GM12878 (cell line): ENCODE measurements around the gene TMC8. TPM values are rescaled to one million over a fixed set of nuclear protein-coding genes. Genes with fewer than 3 reads are reported as not detected.

Experiments used
- ATF7 ChIP-seq: fragments of 450-650 bp; IDR thresholded peaks from 2 replicates; pipeline ENCODE4 v1.6.1; 2016; ENCODE audit warnings: low read depth, mild to moderate bottlenecking
- BMI1 ChIP-seq: fragments of 450-650 bp; IDR thresholded peaks from 2 replicates; pipeline ENCODE4 v1.6.1; 2016; ENCODE audit warnings: mild to moderate bottlenecking, moderate library complexity, borderline replicate concordance
- CREM ChIP-seq: IDR thresholded peaks from 2 replicates; pipeline ENCODE4 v1.6.1; 2014; ENCODE audit warnings: antibody characterized with exemption, low read depth
- FOS ChIP-seq: IDR thresholded peaks from 3 replicates; pipeline ENCODE4 v1.6.1; 2011; ENCODE audit warnings: borderline replicate concordance; ENCODE audit not compliant: insufficient read length; ENCODE audit errors: extremely low read depth
- HDAC2 ChIP-seq: fragments of 200-600 bp; sonication (generic); IDR thresholded peaks from 2 replicates; pipeline ENCODE4 v1.6.1; 2017
- HDAC6 ChIP-seq: fragments of 200-600 bp; sonication (generic); IDR thresholded peaks from one replicate; pipeline ENCODE4 v1.8.0; 2017; ENCODE audit warnings: antibody characterized with exemption; ENCODE audit not compliant: unreplicated experiment
- IKZF1 ChIP-seq: fragments of 450-650 bp; conservative IDR thresholded peaks from 2 replicates; pipeline ENCODE4 v1.6.1; 2017; ENCODE audit warnings: antibody characterized with exemption, mild to moderate bottlenecking
- NFYA ChIP-seq: IDR thresholded peaks from 2 replicates; pipeline ENCODE4 v1.6.1; 2011; ENCODE audit warnings: low read depth, mild to moderate bottlenecking, low read length, improper control_type of control experiment, borderline replicate concordance
- NFYB ChIP-seq: IDR thresholded peaks from 2 replicates; pipeline ENCODE4 v1.6.1; 2011; ENCODE audit warnings: low read depth, mild to moderate bottlenecking, low read length, improper control_type of control experiment, moderate library complexity; ENCODE audit not compliant: insufficient read depth
- PML ChIP-seq: IDR thresholded peaks from 2 replicates; pipeline ENCODE4 v1.6.1; 2012; ENCODE audit warnings: low read length, inconsistent platforms
- RAD21 ChIP-seq: IDR thresholded peaks from 2 replicates; pipeline ENCODE4 v1.6.1; 2011; ENCODE audit warnings: mild to moderate bottlenecking, low read depth, low read length, moderate library complexity; ENCODE audit not compliant: insufficient read depth
- RBBP5 ChIP-seq: fragments of 200-600 bp; sonication (generic); conservative IDR thresholded peaks from 2 replicates; pipeline ENCODE4 v1.6.1; 2016
- SMARCA5 ChIP-seq: fragments of 450-650 bp; IDR thresholded peaks from 2 replicates; pipeline ENCODE4 v1.6.1; 2017; ENCODE audit warnings: mild to moderate bottlenecking
- SPI1 ChIP-seq: IDR thresholded peaks from 2 replicates; pipeline ENCODE4 v1.6.1; 2011; ENCODE audit warnings: low read depth, mild to moderate bottlenecking, low read length, moderate library complexity, borderline replicate concordance; ENCODE audit not compliant: insufficient read depth
- SRF ChIP-seq, 2 experiments: IDR thresholded peaks; 2 replicates each; pipeline ENCODE4 v1.6.1; 2011; ENCODE audit warnings: low read depth in 2 of 2, low read length in 2 of 2, mild to moderate bottlenecking in 1 of 2, moderate library complexity in 1 of 2
- ZNF24 ChIP-seq: fragments of 450-650 bp; IDR thresholded peaks from 2 replicates; pipeline ENCODE4 v1.6.1; 2017; ENCODE audit warnings: antibody characterized with exemption, mild to moderate bottlenecking
- ZNF274 ChIP-seq: IDR thresholded peaks from one replicate; pipeline ENCODE4 v1.8.0; 2011; ENCODE audit not compliant: insufficient read length, insufficient read depth
- polyA plus RNA-seq, 11 experiments: library from polyadenylated mRNA; depleted of rRNA in 4 of 11; unstranded in 6 of 11; stranded (reverse) in 5 of 11; fragments of >200 nt; fragmentation: Nextera tagmentation in 4 of 11; fragmentation: Illumina TruSeq in 1 of 11; extraction: Ambion mirVana in 4 of 11; extraction: Trizol in 1 of 11; gene quantifications; 1 replicate in 1 of 11; 2 replicates in 10 of 11; pipeline versions ENCODE4 v1.2.1 to v1.2.3, GENCODE V29; 2011 to 2016; ENCODE audit warnings: inconsistent platforms in 2 of 11, missing spikeins in 2 of 11, low read depth in 1 of 11
- total RNA-seq, 4 experiments: library from RNA; depleted of rRNA in 3 of 4; stranded (reverse); fragments of >200 nt in 3 of 4; fragmentation: Illumina TruSeq in 1 of 4; extraction: Trizol in 1 of 4; gene quantifications; 2 replicates each; pipeline versions ENCODE4 v1.2.1 to v1.2.3, GENCODE V29; 2013 to 2021
- TF ChIP-seq, protein P1 (sequence below): fragments of 450-650 bp; IDR thresholded peaks from 2 replicates; pipeline ENCODE4 v1.6.1; 2018; ENCODE audit warnings: borderline replicate concordance, mild to moderate bottlenecking; ENCODE audit not compliant: partially characterized antibody
- TF ChIP-seq, protein P2 (sequence below): fragments of 150-350 bp; IDR thresholded peaks from 2 replicates; pipeline ENCODE4 v1.6.1; 2014; ENCODE audit warnings: mild to moderate bottlenecking, low read depth, low read length
- TF ChIP-seq, protein P3 (sequence below): IDR thresholded peaks from 2 replicates; pipeline ENCODE4 v1.6.1; 2012; ENCODE audit warnings: low read depth, low read length, improper control_type of control experiment
- TF ChIP-seq, protein P4 (sequence below): fragments of 450-650 bp; IDR thresholded peaks from 2 replicates; pipeline ENCODE4 v1.6.1; 2017; ENCODE audit warnings: borderline replicate concordance
- TF ChIP-seq, protein P5 (sequence below): IDR thresholded peaks from 2 replicates; pipeline ENCODE4 v1.6.1; 2011; ENCODE audit warnings: borderline replicate concordance, low read depth, mild to moderate bottlenecking, moderate library complexity, mixed read lengths, low read length; ENCODE audit not compliant: insufficient read depth; ENCODE audit errors: extremely low read length

TMC8 gene
- total and polyA plus RNA-seq, 10 of the 15 experiments (the other 5 are each of a cell fraction or from before 2014, with no cell fraction given), result 2.7 to 128 (median 40.0) TPM

DNA sequence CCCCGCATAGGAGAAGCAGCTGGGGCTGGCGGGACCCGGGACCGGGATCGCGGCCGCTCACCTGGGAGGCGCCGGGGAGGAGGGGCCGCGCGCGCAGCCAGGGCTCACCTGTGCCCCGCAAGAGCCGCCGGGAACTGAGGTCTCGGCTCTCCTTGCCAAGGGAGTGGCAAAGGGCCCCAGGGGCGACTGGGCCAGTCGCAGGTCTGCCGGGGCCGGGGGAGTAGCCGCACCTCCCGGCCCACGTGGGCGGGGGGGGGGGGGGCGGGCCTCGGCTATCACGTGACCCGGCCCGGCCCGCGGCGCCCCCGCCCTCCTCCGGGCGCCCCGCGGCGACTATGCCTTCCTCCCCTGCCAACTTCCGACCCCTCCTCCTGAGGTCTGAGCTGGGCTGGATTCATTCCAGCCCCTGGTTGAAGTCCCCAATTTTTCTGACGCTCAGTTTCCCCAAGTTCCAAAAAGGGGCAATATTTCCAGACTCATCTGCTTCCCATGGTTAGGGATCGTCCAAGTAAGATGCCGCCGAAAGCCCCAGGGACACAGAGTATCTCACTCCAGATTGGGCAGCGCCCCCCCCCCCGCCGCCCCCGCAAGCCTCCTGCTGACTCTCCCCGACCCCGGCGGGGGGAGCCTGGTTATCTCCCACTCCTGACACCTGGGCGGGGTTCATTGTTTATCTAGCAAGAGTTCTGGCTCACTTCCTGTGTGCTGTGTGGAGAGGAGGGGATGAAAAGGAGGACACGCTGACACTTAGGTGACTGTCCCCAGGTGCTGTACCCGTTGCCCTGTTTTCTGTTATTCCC, 1.8 kb upstream of the TMC8 start, which contains the start of gene TMC6 (continued):
- TF ChIP-seq SRF (IDR thresholded peaks at IDR 0.05; ENCODE audit: low read depth in 2 of 2, low read length in 2 of 2), result no peak
- TF ChIP-seq, protein P1, sequence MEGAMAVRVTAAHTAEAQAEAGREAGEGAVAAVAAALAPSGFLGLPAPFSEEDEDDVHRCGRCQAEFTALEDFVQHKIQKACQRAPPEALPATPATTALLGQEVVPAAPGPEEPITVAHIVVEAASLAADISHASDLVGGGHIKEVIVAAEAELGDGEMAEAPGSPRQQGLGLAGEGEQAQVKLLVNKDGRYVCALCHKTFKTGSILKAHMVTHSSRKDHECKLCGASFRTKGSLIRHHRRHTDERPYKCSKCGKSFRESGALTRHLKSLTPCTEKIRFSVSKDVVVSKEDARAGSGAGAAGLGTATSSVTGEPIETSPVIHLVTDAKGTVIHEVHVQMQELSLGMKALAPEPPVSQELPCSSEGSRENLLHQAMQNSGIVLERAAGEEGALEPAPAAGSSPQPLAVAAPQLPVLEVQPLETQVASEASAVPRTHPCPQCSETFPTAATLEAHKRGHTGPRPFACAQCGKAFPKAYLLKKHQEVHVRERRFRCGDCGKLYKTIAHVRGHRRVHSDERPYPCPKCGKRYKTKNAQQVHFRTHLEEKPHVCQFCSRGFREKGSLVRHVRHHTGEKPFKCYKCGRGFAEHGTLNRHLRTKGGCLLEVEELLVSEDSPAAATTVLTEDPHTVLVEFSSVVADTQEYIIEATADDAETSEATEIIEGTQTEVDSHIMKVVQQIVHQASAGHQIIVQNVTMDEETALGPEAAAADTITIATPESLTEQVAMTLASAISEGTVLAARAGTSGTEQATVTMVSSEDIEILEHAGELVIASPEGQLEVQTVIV, result no peak
- TF ChIP-seq CREM, result no peak; the same call in 1 of the 2 replicates
- no peak for TF ChIP-seq BMI1
- TF ChIP-seq ZNF274, result no peak
- no peak for TF ChIP-seq HDAC2
- no peak for TF ChIP-seq ZNF24
- no peak for TF ChIP-seq RBBP5
- no peak for TF ChIP-seq PML
- TF ChIP-seq, protein P2, sequence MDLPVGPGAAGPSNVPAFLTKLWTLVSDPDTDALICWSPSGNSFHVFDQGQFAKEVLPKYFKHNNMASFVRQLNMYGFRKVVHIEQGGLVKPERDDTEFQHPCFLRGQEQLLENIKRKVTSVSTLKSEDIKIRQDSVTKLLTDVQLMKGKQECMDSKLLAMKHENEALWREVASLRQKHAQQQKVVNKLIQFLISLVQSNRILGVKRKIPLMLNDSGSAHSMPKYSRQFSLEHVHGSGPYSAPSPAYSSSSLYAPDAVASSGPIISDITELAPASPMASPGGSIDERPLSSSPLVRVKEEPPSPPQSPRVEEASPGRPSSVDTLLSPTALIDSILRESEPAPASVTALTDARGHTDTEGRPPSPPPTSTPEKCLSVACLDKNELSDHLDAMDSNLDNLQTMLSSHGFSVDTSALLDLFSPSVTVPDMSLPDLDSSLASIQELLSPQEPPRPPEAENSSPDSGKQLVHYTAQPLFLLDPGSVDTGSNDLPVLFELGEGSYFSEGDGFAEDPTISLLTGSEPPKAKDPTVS, result no peak
- TF ChIP-seq SPI1, result peak; percentile 42; the same call in 1 of the 2 replicates
- no peak for TF ChIP-seq HDAC6
- TF ChIP-seq, protein P3, sequence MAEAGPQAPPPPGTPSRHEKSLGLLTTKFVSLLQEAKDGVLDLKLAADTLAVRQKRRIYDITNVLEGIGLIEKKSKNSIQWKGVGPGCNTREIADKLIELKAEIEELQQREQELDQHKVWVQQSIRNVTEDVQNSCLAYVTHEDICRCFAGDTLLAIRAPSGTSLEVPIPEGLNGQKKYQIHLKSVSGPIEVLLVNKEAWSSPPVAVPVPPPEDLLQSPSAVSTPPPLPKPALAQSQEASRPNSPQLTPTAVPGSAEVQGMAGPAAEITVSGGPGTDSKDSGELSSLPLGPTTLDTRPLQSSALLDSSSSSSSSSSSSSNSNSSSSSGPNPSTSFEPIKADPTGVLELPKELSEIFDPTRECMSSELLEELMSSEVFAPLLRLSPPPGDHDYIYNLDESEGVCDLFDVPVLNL, result no peak
- TF ChIP-seq, protein P4, sequence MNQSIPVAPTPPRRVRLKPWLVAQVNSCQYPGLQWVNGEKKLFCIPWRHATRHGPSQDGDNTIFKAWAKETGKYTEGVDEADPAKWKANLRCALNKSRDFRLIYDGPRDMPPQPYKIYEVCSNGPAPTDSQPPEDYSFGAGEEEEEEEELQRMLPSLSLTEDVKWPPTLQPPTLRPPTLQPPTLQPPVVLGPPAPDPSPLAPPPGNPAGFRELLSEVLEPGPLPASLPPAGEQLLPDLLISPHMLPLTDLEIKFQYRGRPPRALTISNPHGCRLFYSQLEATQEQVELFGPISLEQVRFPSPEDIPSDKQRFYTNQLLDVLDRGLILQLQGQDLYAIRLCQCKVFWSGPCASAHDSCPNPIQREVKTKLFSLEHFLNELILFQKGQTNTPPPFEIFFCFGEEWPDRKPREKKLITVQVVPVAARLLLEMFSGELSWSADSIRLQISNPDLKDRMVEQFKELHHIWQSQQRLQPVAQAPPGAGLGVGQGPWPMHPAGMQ, result no peak
- TF ChIP-seq ATF7, result peak; percentile 47
- TF ChIP-seq NFYB, result no peak
- TF ChIP-seq IKZF1, result peak; percentile 75; the same call in 1 of the 2 replicates
- no peak for TF ChIP-seq NFYA
- TF ChIP-seq, protein P5, sequence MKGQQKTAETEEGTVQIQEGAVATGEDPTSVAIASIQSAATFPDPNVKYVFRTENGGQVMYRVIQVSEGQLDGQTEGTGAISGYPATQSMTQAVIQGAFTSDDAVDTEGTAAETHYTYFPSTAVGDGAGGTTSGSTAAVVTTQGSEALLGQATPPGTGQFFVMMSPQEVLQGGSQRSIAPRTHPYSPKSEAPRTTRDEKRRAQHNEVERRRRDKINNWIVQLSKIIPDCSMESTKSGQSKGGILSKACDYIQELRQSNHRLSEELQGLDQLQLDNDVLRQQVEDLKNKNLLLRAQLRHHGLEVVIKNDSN, result peak; percentile 82
- TF ChIP-seq SMARCA5, result no peak
- no peak for TF ChIP-seq RAD21
- TF ChIP-seq FOS, result no peak
